Mammary epithelial cell (primary cell): ENCODE data around the gene NOXA1.

Source experiments
- EZH2 ChIP-seq: IDR thresholded peaks from 2 replicates; pipeline ENCODE4 v1.6.1; 2012; ENCODE audit warnings: low read length, inconsistent platforms, borderline replicate concordance
- TF ChIP-seq, protein P1 (sequence below), 2 donors: IDR thresholded peaks in 1 of 2; conservative IDR thresholded peaks in 1 of 2; 2 replicates each; pipeline ENCODE4 v1.5.1; 2011 to 2012; ENCODE audit warnings: inconsistent platforms in 2 of 2, low read length in 2 of 2, mild to moderate bottlenecking in 2 of 2, control low read depth in 1 of 2, low read depth in 1 of 2; ENCODE audit not compliant: insufficient read depth in 1 of 2; ENCODE audit errors: extremely low read depth in 1 of 2

DNA sequence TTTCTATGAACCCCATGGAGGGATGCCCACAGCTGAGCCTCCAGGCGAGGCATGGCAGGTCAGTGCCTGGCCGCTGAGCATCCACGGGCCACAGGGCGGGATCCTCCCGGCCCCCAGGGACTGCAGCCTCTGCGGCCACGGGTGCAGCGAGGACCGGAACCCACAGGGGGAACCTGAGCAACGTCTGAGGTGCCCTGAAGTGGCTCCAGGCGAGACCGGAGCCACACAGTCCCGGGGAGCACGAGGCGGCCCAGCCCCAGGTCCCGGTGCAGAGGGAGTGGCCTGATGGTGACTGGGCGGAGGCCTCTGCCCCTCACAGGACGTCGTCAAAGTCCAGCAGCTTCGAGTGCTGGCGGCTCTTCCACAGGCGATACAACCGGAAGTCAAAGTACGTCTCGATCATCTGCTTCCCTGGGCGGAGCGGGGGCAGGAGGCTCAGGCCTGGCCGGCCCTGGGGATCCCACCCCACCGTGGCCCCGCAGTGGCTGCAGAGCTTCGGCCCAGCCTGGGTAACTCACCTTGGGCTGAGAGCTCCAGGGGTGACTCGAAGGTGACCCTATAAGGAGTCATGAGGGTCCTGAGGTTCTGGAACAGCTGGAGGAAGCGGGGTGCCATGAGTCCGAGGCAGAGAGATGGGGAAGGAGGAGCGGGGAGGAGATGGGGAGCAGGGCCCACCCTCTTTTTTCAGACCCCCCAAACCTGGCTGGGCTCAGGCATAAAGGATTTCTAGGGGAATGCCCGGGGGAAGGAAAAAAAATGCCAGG lies 26.1 kb downstream of the NOXA1 start:
- no peak for TF ChIP-seq EZH2
- TF ChIP-seq, protein P1, sequence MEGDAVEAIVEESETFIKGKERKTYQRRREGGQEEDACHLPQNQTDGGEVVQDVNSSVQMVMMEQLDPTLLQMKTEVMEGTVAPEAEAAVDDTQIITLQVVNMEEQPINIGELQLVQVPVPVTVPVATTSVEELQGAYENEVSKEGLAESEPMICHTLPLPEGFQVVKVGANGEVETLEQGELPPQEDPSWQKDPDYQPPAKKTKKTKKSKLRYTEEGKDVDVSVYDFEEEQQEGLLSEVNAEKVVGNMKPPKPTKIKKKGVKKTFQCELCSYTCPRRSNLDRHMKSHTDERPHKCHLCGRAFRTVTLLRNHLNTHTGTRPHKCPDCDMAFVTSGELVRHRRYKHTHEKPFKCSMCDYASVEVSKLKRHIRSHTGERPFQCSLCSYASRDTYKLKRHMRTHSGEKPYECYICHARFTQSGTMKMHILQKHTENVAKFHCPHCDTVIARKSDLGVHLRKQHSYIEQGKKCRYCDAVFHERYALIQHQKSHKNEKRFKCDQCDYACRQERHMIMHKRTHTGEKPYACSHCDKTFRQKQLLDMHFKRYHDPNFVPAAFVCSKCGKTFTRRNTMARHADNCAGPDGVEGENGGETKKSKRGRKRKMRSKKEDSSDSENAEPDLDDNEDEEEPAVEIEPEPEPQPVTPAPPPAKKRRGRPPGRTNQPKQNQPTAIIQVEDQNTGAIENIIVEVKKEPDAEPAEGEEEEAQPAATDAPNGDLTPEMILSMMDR (conservative IDR thresholded peaks at IDR 0.05 in 1 of 2, IDR thresholded peaks at IDR 0.05 in 1 of 2; ENCODE audit: extremely low read depth in 1 of 2, insufficient read depth in 1 of 2, low read depth in 1 of 2, low read length in 2 of 2) = no peak
